HG03520 (cell line): ENCODE measurements around the gene ERLIN1.

ENCODE experiments used
- ATAC-seq: cut with Tn5 transposase; IDR thresholded peaks from one replicate; pipeline ENCODE4 v1.9.1; 2021; ENCODE audit warnings: mild to moderate bottlenecking, moderate library complexity; ENCODE audit not compliant: unreplicated experiment

The ERLIN1 gene

GRCh38 chr10:100173035-100173434 lies 12.8 kb downstream of the ERLIN1 start:
- no peak for ATAC-seq

DNA sequence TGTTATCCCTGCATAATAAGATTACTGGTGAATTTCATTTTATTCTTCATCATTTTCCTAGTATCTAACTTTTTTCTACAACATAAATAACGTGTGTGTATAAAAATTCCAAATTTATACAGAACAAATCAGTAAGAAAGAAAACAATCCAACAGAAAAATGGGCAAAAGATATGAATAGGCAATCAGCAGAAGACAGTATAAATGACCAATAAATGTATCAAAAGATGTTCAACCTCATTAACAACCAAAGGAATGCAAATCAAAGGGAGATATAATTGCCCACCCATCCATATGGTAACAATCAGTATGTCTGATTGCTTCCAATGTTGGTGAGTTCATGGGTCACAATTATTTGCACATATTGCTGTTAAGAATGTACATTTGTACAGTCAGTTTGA lies 13.5 kb downstream of the ERLIN1 start:
- ATAC-seq = no peak

DNA sequence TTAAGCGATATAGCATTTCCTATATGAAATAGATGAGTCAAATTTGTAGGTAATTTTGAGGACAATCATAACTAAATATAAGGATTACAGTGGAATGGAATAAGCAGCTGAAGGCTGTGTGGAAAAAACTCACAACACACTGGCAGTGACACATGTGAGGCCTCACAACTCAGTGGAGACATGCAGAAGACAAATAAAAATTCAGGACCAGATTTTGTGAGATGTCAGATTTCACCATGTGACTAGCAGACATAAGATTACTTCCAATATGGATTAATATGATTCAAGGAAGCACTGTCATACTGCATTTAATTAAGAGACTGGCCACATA lies 17.6 kb downstream of the ERLIN1 start:
- no peak for ATAC-seq

- ATAC-seq = no peak
Observed at GRCh38 chr10:100167553-100168312, 18.1 kb downstream of the ERLIN1 start.

- ATAC-seq = no peak
Observed at GRCh38 chr10:100163704-100164621, 21.9 kb downstream of the ERLIN1 start.

DNA sequence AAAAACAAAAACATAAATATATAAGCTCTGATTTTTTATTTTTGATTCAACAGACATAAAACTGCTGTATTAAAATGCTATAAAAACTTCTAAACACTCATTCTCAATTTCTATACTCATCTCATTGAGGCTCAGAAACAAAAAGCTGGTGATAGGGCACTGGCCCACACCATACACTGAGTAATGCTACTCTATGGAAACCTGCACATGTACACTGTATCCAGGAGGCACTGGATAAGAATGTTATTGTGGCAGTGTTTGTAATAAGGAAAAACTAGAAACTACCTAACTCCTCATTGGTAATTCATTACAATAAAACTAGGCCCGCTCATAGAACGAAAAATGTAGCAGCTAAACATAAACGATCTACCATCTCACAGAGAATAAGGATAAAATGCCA lies 23.1 kb downstream of the ERLIN1 start:
- ATAC-seq = no peak

DNA sequence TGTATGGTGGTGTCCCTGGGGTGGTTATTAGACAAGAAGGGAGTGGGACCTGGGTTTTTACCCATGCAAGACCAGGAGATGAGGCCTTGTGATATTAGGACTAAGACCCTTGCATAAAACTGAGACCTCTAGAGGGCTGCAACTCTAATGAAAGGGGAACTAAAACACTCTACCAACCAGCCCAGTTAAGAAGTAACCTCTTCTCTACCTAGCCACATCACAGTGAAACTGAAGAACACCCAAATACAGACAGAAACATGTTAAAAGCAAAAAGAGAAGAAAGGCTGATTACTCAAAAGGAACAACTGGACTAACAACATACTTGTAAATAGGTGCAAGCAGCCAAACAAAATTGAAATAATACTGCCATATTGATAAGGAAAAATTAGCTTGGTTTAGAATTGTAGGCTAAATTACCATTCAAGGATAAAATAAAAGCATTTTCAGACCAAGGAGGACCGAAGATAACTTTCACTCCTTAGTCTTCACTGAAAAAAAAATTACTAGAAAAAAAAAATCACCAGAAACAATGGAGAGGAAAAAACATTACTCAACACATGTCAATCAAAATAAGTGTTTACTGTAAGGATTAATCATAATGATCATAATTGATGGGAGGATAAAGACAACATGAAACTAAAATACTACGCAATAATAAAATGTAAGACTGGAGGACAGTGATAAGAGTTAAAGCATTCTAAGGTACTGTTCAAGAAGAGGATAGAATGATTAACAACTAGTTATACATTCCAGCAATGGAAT lies 27.6 kb downstream of the ERLIN1 start:
- peak; percentile 90 for ATAC-seq

- ATAC-seq = no peak
Observed at GRCh38 chr10:100157156-100157555, 28.7 kb downstream of the ERLIN1 start.

DNA sequence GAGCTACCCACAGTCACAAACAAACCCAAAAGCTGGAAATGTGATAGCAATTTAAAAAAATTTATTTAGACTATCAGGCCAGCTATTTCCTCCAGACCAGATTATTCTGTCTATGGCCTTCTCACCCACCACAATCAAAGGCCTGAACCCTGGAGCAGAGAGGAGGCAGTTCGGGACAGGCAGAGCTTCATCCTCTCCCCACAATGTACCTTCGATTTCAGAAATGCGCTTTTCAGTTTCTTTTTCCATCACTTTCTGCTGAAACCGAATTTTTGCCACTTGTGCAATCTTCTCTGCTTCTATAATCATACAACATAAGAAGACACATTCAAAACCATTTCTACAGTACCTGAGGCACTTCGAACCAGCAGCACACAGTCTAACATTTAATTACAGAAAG lies 29.9 kb downstream of the ERLIN1 start:
- no peak for ATAC-seq

DNA sequence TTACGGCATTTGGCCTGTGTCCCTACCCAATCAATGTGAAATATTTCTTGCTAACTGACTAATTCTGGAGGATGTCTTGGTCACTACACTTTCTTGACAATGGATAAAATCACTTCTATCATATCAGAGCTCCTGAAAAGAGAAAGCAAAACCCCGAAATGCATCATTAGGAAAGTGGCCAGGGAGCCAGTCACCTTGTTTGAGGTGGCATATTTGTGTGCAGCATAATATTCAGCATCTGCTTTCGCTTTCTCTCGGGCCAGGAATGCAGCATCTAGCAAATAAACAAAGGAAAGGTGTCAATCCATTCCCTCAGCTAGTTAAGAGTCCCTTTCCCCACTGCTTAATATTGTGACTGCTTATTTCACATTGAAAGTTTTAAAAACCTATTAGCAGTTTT lies 31.2 kb downstream of the ERLIN1 start:
- ATAC-seq = no peak

GRCh38 chr10:100153239-100153825 lies 32.5 kb downstream of the ERLIN1 start:
- no peak for ATAC-seq

- ATAC-seq = no peak
Observed at GRCh38 chr10:100151723-100152300, 34.0 kb downstream of the ERLIN1 start.

DNA sequence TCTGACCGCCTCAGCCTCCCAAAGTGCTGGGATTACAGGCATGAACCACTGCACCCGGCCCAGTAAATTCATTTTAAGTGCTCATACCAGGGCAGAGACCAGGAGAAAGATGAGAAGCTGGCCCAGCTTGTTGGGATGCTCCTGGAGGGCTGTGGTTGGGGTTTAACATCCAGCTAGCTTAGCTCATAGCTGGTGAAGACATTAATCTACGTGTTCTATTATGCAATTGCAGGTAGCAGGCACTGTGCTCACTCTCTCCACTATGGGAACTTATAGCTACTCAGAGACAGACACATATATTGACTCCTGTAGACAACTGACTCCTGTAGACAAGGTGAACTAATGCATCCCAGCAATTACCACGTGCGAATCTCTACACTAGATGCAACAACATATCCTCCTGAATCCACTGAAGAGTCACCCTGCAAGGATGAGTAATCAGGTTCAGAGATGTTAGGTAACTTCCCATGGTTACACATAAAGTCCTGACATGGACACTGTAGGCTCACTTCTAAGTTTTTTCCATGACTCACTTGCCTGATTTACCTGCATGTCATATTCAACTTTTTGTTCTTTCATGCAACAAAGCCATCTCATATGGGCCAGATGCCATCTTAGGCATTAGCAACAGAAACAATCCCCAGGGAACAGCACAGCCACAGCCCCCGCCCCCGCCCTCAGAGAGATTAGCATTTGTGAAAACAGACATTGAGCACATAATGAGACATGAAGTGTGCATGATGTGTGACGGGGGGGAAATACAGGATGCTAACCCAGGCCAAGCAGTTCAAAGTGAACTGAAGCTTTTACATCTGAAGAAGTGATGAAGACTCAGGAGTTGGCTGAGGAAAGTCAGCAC lies 37.2 kb downstream of the ERLIN1 start:
- ATAC-seq = peak; percentile 55

DNA sequence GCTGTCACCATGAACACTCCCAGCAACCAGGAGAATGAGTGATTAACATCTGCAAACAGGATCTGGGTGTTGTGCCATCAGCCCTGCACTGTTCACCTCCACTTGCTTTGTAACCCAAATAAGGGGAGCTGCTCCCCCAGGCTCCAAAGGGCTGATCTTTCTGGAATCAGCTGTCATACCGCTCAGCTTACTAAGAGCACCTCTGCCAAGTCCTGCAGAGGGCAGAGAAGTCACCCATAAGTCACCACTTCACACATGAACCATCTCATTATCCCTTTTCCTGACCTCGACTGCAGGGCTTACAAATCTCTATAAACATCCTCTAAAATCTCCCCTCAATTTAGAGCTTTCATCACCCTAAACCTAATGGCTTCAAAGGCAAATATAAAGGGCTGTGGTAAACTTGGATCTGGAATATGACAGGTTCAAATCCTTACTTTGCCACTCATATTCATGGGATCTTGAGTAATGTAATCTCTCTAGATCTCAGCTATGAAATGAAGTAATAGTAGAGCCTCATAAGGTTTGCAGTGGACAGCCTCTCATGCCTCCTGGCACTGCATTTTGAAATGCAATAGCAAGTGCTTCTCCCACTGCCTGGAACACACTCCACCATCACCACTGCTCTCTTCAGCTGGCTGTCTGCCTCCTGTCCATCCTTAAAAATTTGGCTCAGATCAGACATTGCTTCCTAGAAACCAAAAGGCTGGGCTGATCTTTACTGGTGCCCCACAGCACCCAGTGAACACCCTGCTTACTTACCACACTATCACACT lies 38.8 kb downstream of the ERLIN1 start:
- ATAC-seq = no peak

DNA sequence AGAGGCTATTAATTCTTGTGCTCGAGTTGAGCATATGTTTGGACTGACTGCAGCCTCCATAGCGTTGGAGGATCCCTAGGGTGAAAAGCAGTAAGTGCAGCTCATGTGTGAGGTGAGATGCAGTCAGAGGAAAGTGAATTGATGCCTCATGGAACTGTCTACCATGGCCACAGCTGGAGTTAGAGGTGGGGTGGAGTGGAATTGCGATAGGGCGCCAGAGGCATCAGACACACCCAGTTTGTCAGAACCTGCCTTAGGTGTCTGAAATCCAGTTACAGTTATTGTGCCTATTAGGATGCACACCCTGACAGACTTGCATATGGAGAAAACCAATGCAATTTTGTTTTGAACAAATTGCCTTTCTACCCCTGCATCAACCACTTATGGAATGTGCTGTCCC lies 39.4 kb downstream of the ERLIN1 start:
- ATAC-seq = no peak

DNA sequence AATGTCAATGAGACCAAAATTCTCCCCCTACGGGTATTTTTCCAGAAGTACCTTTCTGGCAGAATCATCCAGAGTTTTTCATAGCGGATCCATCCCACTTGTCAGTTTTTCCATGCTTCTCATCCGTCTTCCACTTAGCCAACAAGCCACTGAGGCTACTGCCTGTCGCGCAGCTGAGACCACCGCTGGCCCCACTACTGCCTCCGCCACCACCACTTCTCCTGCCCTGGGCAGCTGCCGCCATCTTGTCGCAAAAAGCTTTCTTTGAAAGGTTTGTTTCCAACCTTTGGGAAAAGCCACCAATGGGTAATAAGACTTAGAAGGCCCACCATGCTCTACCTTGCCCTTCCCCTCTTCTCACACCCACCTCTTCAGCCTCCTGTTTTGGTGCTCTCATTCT lies 42.1 kb downstream of the ERLIN1 start:
- no peak for ATAC-seq

GRCh38 chr10:100141446-100142087 lies 44.3 kb downstream of the ERLIN1 start:
- no peak for ATAC-seq

DNA sequence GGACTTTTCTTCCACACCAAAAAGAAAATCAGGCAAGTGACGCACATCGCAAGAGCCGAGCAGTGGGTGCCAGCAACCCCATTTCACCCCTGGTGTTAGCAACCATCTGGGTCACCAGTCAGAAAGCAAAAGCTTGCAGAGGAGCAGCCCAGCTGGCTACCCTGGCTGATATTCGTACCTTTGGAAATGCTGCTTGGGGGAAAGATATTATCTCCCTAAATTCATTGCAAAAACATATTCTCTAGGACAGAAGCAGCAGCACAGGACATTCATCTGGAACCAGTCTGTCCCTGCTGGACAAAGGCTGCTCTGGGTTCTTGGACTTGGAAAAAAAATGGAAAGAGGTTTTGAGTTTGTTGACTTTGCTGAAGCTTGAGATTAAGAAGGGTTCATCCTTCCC lies 45.8 kb downstream of the ERLIN1 start:
- no peak for ATAC-seq
